Measurements from ENCODE around the gene HORMAD2.
"Not testable (repeated sequence)": the region's sequence is repeated elsewhere in the genome, so short reads cannot be mapped to it uniquely, and the experiment has no call there.

HORMAD2 gene

GRCh38 chr22:30057375-30057774, 22.9 kb upstream of the HORMAD2 start:
- DNase-seq (ENCODE audit: low read depth): no peak

DNA sequence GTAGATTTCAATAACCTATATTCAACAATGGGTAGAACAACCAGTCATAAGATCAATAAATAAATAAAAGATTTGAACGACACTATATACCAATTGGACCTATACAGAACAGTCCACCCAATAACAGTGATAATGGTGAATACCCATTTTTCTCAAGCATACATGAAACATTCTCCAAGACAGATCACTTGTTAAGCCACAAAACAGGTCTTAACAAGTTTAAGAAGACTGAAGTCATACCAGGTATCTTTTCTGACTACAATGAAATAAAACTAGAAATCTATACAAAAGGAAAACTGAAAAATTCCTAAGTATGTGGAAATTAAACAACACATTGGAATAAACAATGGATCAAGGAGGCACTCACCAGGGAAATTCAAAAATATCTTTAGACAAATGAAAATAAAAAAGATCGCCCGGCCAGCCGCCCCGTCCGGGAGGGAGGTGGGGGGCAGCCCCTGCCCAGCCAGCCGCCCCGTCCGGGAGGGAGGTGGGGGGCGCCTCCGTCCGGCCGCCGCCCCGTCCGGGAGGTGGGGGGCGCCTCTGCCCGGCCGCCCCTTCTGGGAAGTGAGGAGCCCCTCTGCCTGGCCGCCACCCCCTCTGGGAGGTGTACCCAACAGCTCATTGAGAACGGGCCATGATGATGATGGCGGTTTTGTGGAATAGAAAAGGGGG, 20.8 kb upstream of the HORMAD2 start:
- DNase-seq (ENCODE audit: low read depth): not testable (repeated sequence)

- not testable (repeated sequence) for DNase-seq (ENCODE audit: low read depth)
Observed at GRCh38 chr22:30061094-30061493, 19.2 kb upstream of the HORMAD2 start.

DNA sequence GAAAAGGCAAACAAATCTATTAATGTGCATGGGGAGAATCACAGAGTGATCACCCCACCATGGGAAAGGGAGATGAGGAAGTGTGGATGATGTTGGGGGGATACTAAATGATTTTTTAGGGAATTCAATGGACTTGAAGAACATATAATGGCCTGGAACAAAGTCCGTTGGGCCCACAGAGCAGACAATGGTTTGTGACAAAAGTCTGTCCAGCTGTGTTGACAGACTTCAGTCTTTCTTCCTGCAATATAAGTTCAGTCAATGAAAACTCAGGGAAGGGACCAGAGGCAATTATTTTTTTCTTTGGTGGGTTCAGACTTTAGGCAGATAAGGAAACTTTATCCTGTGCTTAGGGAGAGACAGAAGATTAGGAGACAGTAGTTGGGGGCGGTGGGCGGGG, 18.0 kb upstream of the HORMAD2 start:
- no peak for DNase-seq (ENCODE audit: low read depth)

GRCh38 chr22:30062950-30063349, 17.3 kb upstream of the HORMAD2 start:
- no peak for DNase-seq (ENCODE audit: low read depth)

DNA sequence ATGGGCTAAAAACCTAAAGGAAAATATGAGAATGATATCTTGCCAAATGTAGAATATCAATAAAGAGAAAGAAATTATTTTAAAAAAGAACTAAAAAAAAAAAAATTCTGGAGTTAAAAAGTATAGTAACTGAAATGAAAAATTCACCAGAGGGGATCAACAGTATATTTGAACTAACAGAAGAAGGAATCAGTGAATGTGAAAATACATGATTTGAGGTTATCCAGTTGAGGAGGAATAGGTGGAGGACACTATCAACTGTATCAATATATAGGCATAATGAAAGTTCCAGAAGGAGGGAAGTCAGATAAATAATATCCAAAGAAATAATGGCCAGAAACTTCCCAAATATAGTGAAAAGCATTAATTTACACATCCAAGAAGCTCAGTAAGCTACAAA, 16.1 kb upstream of the HORMAD2 start:
- DNase-seq (ENCODE audit: low read depth): no peak

GRCh38 chr22:30073743-30074142, 6.5 kb upstream of the HORMAD2 start:
- no peak for DNase-seq (ENCODE audit: low read depth)

- DNase-seq (ENCODE audit: low read depth): no peak
Observed at GRCh38 chr22:30074147-30074546, 6.1 kb upstream of the HORMAD2 start.

- no peak for DNase-seq (ENCODE audit: low read depth)
Observed at GRCh38 chr22:30074994-30075393, 5.3 kb upstream of the HORMAD2 start.

DNA sequence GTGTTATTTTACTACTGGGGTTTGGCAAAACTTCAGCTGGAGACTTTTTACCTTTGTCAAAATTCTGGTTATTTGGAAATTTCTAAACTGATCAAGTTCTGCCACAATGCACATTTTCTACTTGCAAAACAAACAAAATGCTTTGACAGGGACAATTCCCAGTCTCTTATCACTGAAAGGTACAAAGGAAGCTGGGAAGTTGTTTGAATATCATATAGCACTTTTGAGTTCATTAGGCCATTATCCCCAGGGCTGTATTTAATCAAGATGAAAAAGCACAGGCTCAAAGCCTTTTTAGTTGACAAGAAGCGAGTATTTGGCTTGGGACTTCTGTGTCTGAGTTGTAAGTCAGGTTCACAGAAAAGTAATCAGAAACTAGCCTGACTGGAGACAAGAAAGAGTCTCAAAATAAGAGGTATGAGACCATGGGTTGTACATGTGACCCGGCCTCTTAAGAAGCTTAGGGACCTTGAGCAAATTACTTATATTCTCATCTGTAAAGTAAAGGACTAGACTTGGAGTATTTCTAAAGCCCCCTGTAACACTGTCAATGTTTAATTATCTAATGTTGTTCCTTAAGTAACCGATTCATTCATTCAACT, 2.9 kb upstream of the HORMAD2 start:
- no peak for DNase-seq (ENCODE audit: low read depth)

- no peak for DNase-seq (ENCODE audit: low read depth)
Observed at GRCh38 chr22:30078320-30079311, 1.6 kb upstream of the HORMAD2 start.

- no peak for DNase-seq (ENCODE audit: low read depth)
Observed at GRCh38 chr22:30080805-30081204, 541 bp downstream of the HORMAD2 start.

- no peak for DNase-seq (ENCODE audit: low read depth)
Observed at GRCh38 chr22:30086496-30086895, 6.2 kb downstream of the HORMAD2 start.

DNA sequence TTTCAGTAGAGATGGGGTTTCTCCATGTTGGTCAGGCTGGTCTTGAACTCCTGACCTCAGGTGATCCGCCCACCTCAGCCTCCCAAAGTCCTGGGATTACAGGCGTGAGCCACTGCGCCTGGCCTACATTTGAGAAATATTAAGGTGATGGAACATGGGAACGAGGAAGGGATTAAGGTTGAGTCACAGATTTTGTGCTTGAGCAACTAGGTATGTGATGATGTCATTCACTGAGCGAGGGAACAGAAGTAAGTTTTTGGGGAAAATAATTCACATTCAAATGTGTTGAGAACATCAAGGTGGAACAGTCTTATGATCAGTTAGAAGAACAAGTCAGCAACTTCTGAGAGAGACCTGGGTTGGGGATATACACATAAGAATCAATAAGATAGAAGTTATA, 6.8 kb downstream of the HORMAD2 start:
- peak; percentile 68 for DNase-seq (ENCODE audit: low read depth)

- DNase-seq (ENCODE audit: low read depth): peak; percentile 27
Observed at GRCh38 chr22:30087611-30088010, 7.3 kb downstream of the HORMAD2 start.

DNA sequence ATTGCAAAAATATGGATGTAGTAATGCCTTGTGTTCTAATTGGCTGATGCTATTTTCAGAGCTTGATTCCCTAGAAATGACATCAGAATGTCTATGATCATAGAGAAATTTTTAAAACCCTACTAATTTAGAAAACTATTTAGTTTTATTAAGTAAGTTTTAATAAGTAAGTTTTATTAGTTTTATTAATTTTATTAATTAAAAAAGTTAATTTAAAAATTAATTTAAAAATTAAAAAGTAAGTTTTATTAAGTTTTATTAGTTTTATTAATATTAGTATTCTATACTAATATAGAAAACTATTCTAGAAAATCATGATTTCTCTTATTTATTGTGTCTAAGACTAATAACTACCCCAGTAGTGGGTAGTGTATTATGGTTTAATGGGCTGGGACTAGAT, 8.2 kb downstream of the HORMAD2 start:
- no peak for DNase-seq (ENCODE audit: low read depth)

DNA sequence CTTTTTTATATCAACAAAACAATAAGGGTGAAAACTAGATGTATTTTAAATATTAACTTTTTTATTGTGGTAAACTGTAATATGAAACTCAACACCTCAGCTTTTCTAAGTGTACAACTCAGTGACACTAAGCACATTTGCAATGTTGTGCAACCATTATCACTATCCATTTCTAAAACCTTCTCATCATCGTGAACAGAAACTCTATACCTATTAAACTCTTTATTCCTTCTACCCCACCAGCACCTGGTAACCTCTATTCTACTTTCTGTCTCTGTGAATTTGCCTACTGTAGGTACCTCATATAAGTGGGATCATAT, 9.4 kb downstream of the HORMAD2 start:
- DNase-seq (ENCODE audit: low read depth): peak; percentile 9

- no peak for DNase-seq (ENCODE audit: low read depth)
Observed at GRCh38 chr22:30092686-30093085, 12.4 kb downstream of the HORMAD2 start.

- peak; percentile 15 for DNase-seq (ENCODE audit: low read depth)
Observed at GRCh38 chr22:30094804-30095203, 14.5 kb downstream of the HORMAD2 start.

DNA sequence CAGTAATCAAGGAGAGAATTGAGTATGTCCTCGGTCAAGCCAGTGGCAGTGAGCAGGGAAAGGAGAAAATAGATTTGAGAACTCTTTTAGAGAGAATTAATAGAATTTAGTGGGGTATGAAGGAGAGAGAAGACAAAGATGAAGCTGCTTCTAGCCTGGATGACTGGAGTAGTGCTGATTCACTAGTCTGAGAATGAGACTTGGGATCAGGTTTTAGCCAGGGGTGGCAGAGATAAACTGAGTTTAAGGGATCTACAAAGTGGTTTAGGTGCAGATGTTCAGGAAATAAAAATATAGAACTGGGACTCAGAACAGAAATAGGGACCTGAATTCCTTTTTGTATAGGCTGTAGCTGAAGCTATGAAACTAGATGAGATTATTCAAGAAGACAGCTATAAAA, 17.6 kb downstream of the HORMAD2 start:
- DNase-seq (ENCODE audit: low read depth): no peak

- DNase-seq (ENCODE audit: low read depth): not testable (repeated sequence)
Observed at GRCh38 chr22:30100770-30101169, 20.5 kb downstream of the HORMAD2 start.

- DNase-seq (ENCODE audit: low read depth): no peak
Observed at GRCh38 chr22:30104501-30105156, 24.4 kb downstream of the HORMAD2 start.

Measured in amniotic epithelial cell (primary cell).